GM18867 (cell line): Measurements from ENCODE around the gene LGALS3BP.

Experiments used
- ATAC-seq: cut with Tn5 transposase; IDR thresholded peaks from one replicate; pipeline ENCODE4 v1.9.1; 2021; ENCODE audit warnings: mild to moderate bottlenecking, moderate library complexity; ENCODE audit not compliant: unreplicated experiment

Gene LGALS3BP

DNA sequence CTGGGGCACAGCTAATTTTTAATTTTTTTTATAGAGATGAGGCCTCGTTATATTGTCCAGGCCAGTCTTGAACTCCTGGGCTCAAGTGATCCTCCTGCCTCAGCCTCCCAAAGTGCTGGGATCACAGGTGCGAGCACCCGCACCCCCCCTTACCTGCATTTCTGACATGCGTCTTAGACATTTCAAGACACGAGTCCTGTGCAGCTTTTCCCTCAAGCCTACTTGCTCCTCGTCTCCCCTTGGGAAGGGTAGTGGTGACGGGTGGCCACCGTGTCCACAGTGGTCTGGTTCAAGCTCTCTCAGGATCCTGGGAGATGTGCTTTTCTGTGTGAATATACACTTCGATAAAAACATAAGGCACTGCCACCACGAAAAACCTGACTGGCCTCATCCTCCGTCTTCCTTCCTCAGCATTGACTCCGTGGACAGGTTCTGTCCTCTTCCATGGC is 20.2 kb upstream of the LGALS3BP start:
- no peak for ATAC-seq

DNA sequence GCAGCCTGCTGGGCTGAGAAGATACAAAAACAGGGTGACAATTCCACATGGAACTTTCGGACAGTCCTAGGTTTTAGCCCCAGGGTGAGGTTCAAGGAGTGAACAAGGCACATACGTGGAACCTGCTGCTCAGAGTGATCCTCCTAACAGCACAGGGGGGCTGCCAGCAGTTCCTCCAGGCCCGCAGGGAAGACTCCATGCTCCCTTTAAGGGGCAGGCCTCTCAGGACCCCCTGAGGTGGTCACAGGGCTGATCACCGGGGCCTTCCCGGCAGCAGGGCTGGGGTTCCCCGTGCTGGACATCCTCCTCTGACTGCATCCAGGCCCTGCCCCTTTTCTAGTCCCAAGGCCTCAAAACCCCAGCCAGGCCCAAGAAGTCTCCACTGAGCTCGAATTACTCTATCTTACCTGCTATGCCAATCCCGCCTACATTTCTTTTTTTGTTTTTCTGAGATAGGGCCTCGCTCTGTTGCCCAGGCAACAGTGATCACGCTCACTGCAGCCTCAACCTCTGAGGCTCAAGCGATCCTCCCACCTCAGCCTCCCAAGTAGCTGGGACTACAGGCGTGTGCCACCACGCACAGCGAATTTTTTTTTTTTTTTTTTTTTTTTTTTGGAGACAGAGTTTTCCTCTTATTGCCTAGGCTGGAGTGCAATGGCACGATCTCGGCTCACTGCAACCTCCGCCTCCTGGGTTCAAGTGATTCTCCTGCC is 19.5 kb upstream of the LGALS3BP start:
- ATAC-seq, result no peak

DNA sequence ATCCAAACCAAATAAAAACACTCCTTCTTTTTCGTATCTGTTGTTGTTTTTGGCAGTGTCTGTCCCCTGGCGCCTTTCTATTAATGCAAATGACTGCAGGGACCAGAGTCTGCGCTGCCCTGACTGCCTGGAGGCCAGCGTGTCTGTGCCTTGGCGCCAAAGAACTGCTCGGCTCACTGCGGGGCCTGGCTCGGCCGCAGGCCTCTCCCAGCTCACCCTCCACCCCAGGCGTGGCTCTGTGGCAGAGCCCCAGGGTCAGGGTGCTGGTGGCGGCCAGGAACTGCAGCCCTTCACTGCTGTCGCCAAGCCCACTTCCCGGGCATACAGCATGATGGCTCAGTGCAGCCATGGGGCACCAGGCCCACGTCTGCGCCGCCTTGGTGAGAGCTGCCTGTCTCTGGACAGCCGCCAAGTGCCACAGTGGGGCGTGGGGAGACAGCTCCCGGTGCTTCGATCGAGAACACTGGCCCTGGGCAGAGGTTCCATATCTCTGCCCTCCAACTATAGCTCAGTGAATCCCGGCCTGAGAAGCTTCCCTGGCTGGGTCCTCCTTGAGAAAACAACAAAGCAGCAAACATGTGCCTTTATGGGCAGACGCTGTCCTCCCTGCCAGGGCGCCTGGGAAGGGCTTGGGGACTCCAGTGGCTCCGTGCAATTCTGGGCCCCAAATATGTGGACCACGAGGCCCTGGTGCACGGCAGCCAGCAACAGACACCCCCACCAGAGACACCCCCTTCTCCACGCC is 18.8 kb upstream of the LGALS3BP start:
- no peak for ATAC-seq

DNA sequence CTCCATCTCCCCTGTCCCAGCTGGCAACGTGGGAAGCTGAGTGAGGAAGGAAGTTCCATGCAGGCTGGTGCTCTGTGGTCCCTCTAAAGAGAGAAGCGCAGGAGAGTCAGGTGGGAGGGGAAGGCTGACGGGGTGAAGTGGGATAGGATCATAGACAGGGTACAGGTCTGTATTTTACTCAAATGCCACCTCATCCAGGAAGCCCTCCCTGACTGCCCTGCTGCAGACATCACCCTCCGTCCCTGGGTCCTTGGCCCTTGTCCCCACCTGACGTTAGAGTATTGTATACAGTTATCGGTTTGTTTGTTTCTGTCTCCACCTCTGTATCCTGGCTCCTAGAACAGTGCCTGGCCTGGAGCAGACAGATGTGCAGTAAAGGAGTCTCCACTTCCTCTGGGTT is 18.2 kb upstream of the LGALS3BP start:
- ATAC-seq, result no peak

DNA sequence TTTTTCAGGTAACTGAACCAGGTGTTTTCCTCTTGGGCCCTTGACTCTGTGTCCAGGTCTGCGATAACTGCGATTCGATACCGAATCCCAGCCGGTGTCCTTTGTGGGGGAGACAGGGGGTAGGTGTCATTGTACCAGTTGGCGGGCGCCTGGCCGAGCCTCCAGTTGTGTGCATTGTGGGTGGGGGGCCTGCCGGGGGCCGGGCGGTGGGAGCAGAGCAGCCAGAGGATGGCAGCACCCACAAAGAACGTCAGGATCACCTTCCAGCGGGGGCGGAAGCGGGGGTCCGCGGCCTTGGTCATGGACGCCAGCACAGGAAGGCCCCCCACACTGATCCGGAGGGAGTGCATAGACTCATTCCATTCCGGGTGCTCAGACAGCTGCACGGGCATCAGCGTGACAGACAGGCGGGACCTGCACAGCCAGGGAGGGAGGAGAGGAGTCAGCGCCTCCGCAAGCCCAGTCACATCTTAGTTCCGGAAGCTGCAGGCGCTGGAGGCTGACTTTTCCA is 17.6 kb upstream of the LGALS3BP start:
- ATAC-seq, result no peak

DNA sequence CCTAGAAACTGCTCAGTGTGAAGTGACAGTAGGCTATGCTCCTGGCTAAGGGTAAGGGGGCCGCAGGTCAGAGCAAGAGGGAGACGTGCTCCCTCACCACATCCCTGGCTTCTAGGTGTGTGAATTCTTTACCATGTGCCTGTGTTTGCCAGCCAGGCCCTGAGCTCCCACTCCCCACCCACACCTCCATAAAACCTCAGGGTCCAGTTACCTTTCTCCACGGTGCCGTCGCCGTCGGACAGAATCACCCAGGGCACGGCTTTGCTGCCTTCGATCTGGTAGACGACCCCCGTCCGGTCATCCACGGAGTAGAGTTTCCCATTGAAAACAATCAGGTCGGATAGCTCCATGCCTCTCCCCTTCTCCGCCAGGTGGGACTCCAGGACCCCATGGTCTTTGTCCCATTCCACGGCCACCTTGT is 17.1 kb upstream of the LGALS3BP start:
- ATAC-seq, result no peak

DNA sequence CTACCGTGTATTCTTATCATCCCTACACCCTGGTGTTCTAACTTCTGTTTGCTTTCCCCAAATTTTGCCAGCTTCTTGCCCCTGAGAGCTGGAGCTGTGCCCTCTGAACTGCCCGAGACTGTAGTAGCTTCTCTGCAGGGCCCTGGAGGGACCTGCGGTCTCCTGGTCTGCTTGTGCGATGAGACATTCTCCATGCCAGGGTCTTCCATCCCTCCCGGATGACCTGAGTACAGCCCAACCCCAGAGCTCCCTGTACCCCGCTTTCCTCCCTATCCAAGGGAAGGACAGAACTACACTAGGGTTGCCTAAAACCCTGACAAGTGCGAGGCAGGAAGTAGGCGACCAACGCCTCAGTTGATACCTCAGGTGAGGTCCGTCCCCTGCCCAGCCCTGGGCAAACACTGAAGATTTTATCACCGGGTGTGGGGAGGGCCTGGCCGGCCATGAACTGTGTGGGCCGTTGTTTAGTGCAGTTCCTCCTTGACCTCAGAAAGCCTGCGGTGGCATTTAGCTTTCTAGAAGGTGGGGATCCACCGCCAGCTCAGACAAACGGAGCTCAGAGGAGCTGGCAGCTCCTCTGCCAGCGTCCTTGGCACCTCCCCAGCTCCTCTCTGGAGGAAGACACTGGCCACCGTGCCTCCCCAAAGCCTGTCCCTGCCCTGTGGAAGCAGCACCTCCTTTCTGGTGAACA is 16.2 kb upstream of the LGALS3BP start:
- no peak for ATAC-seq

DNA sequence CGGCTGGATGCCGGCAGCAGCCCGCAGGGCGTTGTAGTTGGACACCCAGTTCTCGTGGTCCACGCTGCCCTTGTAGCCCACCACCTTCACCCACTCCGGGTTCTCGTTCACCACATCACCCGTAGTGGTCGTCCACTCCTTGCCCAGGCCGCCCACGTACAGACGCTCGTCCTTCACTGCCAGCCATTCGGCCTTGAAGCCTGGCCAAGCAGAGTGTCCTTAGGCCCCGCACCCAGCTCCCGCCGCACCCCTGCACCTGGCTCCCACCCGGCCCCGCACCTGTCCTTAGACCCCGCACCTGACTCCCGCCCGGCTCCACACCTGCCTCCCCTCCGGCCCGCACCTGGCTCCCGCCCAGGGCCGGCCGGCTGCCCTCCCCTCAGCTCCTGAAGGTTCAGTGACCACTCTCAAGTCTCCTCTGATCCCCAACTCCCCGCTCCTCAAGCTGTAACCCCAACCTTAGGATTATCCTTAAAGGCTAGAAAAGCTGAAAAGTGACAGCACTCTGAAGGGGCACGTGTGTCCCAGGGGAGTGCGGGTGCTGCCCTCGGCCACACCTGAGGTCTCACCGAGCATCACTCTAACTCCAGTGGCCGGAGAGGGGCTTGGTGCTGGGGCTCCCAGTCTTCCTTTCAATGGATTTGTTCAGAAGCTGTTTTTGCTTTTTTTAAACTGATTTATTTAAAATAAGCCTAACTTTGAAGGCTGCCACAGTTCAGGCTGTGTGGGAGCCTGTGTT is 15.5 kb upstream of the LGALS3BP start:
- ATAC-seq, result no peak

DNA sequence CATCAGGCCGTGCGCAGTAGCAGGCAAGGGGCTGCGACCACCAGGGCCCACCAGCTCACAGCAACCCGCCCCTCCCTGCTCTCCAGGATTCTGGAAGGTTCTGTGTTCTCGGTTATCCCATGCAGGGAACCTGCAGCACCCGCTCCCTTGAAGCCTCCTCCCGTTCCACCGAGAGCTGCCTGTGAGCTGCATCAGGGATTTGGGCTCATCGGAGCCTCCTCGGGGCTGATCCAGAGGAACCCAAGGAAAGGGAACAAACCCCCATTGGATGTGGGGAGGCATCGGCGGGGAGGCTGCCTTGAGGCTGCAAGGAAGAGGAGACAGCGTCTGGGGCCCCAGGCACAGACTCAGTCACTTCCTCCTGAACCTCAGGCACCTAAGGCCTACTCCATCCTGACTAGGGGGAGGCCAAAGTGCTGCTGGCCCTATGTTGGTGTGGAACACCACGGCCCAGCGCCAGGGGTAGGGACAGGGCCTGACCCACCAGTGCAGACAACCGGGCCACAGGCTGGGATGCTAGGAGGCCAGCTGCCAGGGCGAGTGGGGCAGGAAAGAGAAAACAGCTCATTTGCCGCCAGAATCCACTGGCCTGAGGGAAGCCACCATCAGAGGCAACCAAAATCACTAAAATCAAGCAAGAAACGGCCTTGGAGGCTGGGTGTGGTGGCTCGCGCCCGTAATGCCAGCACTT is 14.4 kb upstream of the LGALS3BP start:
- no peak for ATAC-seq

DNA sequence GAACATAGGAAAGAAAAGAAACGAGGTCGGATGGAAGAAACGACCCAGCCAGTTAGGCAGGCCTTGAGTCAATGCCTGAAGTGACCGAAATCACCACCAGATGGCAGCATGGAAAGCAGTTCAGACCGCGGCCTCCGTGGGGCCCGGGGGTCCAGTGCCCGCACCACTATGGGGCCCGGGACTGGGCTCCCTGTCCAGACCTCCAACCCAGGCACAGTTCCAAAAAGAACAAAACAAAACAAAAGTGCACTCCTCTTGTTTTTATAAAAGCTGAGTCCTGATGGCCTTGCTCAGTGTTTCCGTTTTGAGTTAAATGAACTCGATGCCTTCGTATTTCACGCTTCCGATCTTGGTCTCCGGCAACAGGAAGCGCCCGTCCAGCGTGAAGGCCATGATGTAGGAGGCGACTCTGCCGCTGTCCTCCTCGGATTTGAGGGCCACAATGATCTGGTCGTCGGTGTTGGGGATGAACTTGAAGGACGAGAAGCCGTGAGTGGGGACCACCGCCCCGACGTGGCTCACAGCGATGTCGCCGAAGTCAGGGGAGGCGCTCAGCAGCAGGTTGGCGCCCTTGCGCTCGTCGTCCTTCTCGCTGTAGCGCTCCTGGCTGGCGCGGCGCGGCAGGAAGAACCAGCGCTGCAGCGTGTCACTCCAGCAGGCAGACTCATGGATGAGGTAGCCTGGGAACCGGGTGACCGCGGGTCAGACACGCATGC is 13.7 kb upstream of the LGALS3BP start:
- no peak for ATAC-seq

DNA sequence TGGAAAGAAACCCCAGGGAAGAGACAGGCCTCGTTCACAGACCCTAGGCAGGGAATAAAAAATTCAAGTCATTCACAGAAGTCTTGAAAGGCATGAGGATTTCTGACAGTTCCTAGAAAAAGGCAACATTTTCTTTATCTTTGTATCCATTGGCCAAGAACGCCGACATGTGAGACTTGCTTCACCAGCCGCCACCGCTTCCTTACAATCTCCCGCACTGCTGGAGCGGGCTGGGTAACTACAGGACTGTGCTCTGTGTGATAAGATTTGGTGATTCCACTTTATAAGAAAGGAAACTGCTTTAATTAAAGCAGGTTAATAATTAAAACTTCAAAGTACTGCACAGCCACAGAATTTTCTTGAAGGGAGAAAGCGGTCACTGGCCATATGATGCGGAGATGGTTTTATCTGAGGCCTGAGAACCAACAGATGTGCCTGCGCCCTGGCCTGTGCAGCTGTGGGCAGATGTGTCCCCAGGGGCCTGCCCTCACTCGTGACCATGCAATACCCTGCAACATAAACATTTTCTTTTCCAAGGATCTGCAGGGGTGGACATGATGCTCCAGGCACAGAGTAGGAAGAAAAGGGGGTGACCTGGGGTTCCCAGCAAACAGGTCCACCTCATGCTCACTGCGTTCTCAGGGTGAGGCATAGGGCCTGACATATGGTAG is 13.0 kb upstream of the LGALS3BP start:
- ATAC-seq, result no peak

DNA sequence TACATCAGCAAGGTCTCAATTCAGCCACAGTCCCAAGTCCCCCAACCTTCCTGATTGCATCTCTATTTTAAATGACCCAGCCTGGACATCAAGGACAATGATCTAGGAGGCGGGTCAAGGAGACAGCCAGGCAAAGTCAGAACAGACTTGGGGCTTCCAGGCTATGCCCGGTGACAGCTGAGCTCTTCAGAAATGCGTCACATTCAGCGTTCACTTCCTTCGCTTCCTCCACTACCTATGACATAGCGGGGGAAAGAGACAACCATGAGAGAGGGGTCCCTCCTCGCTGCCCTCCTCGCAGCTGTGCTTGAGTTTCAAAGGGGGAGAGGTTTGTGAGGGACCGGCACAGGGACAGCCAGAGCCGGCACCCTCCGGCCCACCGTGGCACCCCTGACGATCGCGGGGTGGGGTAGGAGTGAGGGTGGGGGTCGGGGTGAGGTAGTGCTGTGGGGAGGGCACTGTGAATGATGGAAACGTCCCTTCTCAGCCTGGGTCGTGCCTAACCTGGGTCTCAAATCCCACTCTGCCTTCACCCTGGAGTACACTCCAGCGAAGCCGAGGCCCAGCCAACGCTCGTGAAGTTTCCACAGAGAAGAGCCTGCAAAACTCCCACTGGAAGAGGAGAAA is 12.3 kb upstream of the LGALS3BP start:
- ATAC-seq, result no peak

DNA sequence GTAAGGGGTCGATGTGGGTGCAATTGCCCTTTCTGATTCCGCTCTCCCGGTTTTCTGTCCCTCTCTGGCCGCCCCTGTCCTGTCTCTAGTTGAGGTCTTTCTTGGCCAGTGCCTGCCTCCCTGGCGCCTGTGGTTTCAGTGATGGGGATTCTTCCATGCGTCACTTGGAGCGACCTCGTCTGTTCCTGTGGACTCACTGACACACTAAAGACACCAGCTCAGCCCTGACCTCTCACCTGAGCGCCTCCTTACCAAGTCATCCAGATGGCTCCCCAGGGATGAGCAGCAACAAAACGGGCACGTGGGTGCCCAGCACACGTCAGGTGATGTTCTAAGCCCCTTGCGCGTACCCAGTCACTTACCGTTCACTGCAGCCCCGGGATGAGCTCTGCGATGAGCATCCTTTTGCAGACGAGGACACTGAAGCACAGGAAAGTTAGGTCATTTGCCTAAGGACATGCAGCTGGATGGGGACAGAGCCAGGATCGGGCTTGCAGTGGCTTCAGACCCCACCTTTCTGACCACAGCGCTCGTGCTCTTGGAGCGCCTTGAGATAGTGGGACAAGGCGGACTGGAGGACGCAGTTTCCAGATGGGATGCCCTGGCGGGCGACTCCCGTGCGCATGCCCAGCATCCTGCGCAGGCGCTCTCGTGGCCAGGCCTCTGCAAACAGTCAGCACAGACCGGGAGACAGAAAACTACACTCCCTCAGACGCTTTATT is 11.5 kb upstream of the LGALS3BP start:
- ATAC-seq, result no peak

DNA sequence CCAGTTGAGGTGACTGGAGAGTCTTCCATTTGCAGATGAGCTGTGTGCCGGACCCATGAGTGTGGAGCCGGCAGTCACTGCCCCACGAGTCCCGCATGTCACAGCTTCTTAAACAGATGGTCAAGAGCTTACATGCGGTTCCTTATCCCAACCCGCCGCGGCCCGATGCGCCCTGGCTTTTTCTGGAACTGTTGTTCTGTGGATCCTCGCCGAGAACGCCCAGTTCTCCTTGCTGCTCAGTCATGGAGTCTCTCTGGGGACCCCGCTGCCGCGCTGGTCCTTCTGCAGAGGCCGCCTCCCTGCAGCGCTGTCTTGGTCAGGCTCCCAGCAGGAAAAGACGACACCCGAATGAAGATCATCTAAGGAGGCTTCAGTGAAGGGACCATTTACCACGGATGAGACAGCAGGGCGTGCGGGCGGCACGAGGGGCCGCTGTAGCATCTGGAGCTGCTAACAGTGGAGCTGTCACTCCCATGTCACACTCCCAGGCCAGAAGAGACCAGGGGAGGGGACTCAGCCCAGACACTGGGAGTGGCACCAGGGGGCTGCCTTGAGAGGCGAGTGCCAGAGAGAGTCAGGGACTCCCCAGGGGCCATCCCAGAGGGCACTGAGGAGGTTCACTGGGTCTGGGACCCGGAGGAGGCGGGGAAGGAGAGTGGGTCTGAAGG is 10.8 kb upstream of the LGALS3BP start:
- ATAC-seq, result no peak

DNA sequence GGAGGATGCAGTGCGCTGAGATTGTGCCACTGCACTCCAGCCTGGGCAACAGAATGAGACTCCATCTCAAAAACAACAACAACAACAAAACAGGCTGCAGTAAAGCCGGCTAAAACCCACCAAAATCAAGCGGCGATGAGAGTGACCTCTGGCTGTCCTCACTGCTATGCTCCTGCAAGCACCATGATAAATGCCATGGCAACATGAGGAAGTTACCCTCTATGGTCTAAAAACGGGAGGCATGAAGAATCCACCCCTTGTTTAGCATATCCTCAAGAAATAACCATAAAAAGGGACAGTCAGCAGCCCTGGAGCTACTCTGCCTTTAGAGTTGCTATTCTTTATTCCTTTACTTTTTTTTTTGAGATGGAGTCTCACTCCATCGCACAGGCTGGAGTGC is 8.4 kb upstream of the LGALS3BP start:
- ATAC-seq, result no peak

DNA sequence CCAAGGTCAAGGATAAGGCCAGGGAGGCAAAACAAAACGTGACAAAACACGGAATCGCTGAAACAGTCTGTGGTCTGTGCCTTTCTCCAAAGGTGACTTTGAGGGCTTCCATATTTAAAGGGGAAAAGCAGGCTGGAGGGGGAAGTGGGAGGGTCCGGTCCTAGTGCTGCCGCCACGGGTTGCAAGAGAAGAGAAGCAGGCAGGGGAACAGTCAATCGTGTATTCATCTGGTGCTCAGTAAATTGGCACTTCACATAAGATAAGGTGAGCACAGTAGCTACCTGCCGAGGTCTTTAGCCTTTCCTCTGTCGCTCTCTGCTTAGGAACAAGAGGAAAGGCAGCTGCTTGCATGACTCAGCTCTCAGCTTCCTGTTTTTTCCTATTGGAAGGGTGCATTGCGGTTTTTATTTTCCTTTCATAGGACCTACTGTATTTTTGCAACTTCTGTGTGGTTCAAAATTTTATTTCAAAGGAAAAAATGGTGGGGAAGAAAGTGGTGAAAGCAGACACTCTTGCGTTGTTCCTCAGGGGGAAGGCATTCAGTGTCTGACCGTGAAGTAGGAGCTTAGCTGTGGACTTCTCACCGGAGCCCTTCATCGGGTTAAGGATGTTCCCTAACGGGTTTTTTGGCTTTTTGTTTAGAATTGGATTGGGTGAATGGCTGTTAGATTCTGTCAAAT is 7.1 kb upstream of the LGALS3BP start:
- no peak for ATAC-seq

DNA sequence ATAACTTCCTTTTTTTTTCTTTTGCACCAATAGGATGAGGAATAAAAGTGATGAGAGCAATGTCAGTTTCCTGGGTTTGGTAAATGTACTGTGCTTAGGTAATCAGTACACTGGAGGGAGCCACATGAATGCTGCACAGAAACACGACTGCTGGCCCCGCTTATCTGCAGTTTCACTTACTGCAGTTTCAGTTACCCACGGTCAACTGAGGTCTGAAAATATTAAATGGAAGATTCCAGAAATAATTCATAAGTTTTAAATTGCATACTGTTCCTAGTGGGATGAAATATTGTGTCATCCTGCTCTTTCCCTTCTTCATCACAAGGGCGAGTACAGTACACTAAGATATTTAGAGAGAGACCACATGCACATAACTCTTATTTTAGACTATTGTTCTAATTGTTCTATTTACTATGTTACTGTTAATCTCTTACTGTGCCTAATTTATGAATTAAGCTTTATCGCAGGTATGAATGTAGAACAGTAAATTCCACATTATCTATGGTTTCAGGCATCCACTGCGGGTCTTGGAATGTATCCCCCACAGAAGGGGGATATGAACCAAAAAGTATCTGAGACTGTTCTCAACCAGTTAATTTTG is 6.4 kb upstream of the LGALS3BP start:
- no peak for ATAC-seq
